DND-41 (cell line): ENCODE results near the gene ABAT.
"Not testable (repeated sequence)": the region's sequence is repeated elsewhere in the genome, so short reads cannot be mapped to it uniquely, and the experiment has no call there.

Source experiments
- ATAC-seq: fragments of 200-7000 bp; cut with Tn5 transposase; 3 replicates; pipeline ENCODE4 v1.9.1; 2021; ENCODE audit warnings: low read depth; ENCODE audit not compliant: insufficient read depth
- DNase-seq: peaks from one replicate; pipeline ENCODE4 v3.0.0-alpha.2; 2020
- H2AFZ ChIP-seq: 2 replicates; pipeline ENCODE4 v1.6.0; 2012; ENCODE audit warnings: low read depth, low read length
- H3K27ac ChIP-seq: 2 replicates; pipeline ENCODE4 v1.5.1; 2012; ENCODE audit warnings: low read length, inconsistent platforms
- H3K27me3 ChIP-seq: fragments of 200-600 bp; sonication (generic); 2 replicates; pipeline ENCODE4 v1.6.0; 2012; ENCODE audit warnings: low read length, mild to moderate bottlenecking, inconsistent platforms; ENCODE audit not compliant: insufficient read depth, poor library complexity
- H3K36me3 ChIP-seq: 2 replicates; pipeline ENCODE4 v1.5.1; 2012; ENCODE audit warnings: low read length, inconsistent platforms; ENCODE audit not compliant: insufficient read depth
- H3K4me1 ChIP-seq: 2 replicates; pipeline ENCODE4 v1.5.1; 2012; ENCODE audit warnings: mild to moderate bottlenecking, low read length; ENCODE audit not compliant: insufficient read depth
- H3K4me2 ChIP-seq: 2 replicates; pipeline ENCODE4 v1.6.0; 2012; ENCODE audit warnings: mild to moderate bottlenecking, moderate library complexity, low read length, inconsistent platforms; ENCODE audit not compliant: insufficient read depth
- H3K4me3 ChIP-seq, 2 experiments: fragments of 200-600 bp in 1 of 2; shearing (Covaris generic) in 1 of 2; 2 replicates each; pipeline ENCODE4 v1.5.1; 2012 to 2016; ENCODE audit warnings: inconsistent platforms in 2 of 2, low read length in 2 of 2, mild to moderate bottlenecking in 2 of 2, low read depth in 1 of 2, moderate library complexity in 1 of 2
- H3K79me2 ChIP-seq: 2 replicates; pipeline ENCODE4 v1.6.0; 2012; ENCODE audit warnings: low read length, inconsistent platforms; ENCODE audit not compliant: insufficient read depth
- H3K9ac ChIP-seq: 2 replicates; pipeline ENCODE4 v1.6.0; 2012; ENCODE audit warnings: low read depth, mild to moderate bottlenecking, inconsistent platforms, low read length, moderate library complexity
- H3K9me3 ChIP-seq: 2 replicates; pipeline ENCODE4 v1.5.1; 2012; ENCODE audit warnings: low read length, moderate library complexity, mild to moderate bottlenecking, inconsistent platforms; ENCODE audit not compliant: insufficient read depth, severe bottlenecking
- H4K20me1 ChIP-seq: 2 replicates; pipeline ENCODE4 v1.6.0; 2012; ENCODE audit warnings: low read length; ENCODE audit not compliant: insufficient read depth
- CTCF ChIP-seq: IDR thresholded peaks from 2 replicates; pipeline ENCODE4 v1.5.1; 2012; ENCODE audit warnings: borderline replicate concordance, low read length, moderate library complexity, mild to moderate bottlenecking; ENCODE audit not compliant: poor library complexity, severe bottlenecking; ENCODE audit errors: extremely low read depth
- EZH2 ChIP-seq: IDR thresholded peaks from 3 replicates; pipeline ENCODE4 v1.6.1; 2012; ENCODE audit warnings: borderline replicate concordance, low read depth, mild to moderate bottlenecking, moderate library complexity, low read length, inconsistent platforms; ENCODE audit not compliant: severe bottlenecking

The ABAT gene

DNA sequence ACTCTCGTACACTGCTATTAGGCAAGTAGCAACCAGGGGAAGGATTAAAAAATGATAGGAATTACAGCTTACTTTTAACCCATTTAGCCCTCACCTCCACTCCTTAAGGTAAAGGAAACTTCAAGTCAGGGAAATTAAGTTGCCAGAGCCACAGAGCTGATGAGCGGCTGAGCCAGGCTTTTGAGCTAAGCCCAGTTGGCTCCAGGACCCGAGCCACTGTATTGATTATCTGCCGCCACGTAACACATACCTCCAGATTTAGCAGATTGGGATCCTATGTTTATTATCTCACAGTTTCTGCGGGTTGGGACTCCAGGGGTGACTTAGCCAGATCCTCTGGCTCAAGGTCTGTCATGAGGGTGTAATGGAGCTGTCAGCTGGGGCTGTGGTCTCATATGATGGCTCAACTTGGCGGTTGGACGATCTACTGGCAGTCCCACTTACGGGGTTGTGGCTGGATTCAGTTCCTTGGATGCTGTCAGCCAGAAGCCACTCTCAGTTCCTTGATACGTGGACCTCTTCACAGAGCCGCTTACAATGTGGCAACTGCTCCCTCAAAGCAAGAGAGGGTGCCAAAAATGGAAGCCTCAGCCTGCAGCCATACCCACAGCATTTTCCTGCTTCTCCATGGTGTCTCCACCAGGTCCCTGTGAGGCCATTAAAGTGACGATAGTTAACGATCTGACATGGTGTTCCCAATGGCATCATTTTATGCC, 65.7 kb downstream of the ABAT start:
- H3K79me2 ChIP-seq: no peaks in the 10 kb centered on the region
- no peak overlapping the region for H3K4me2 ChIP-seq
- no peak overlapping the region for H3K4me3 ChIP-seq
- H3K9me3 ChIP-seq: no peaks in the 10 kb centered on the region
- ATAC-seq (no peak), DNase-seq (no peak)
- no peak overlapping the region for H2AFZ ChIP-seq
- no peak overlapping the region for H3K9ac ChIP-seq
- TF ChIP-seq CTCF (no peak), EZH2 (no peak)
- H3K27me3 ChIP-seq: no peaks in the 10 kb centered on the region
- H3K4me1 ChIP-seq: no peaks in the 10 kb centered on the region
- no peak overlapping the region for H3K27ac ChIP-seq
- no peaks in the 10 kb centered on the region for H4K20me1 ChIP-seq
- H3K36me3 ChIP-seq: no peaks in the 10 kb centered on the region

DNA sequence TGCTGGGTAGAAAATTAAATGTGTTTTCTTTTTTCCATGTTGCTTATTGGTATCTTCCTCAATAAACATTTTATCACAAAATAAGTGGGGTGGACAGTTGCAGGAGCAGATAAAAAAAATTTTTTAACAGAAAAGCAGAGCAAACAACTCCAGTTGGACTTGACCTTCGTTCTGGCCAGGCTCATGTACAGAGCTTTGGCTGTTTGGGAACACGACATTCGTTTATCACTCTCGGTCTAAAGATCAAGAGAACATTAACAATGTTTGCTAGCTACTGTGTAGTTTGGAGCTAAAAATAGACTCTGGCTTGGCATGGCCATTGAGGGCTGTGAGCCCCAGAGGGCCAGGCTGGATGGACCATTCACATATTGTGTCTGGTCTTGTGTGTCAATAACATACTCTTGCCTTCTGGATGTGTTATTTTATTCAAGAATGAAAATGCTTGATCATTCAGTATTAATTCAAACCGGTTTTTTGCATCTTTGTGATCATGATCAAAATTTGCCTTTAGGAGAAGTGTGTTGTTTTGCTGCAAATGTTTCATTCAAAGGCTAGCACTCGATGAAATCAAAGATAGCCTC, 66.4 kb downstream of the ABAT start:
- Histone ChIP-seq H2AFZ (no peak overlapping the region), H3K27me3 (no peaks in the 10 kb centered on the region), H3K4me3 (no peak overlapping the region), H3K4me2 (no peak overlapping the region), H3K4me1 (no peaks in the 10 kb centered on the region), H3K27ac (no peak overlapping the region), H4K20me1 (no peaks in the 10 kb centered on the region), H3K9me3 (no peaks in the 10 kb centered on the region), H3K79me2 (no peaks in the 10 kb centered on the region), H3K36me3 (no peaks in the 10 kb centered on the region), H3K9ac (no peak overlapping the region)
- no peak for ATAC-seq
- DNase-seq: no peak
- TF ChIP-seq EZH2 (no peak), CTCF (no peak)

DNA sequence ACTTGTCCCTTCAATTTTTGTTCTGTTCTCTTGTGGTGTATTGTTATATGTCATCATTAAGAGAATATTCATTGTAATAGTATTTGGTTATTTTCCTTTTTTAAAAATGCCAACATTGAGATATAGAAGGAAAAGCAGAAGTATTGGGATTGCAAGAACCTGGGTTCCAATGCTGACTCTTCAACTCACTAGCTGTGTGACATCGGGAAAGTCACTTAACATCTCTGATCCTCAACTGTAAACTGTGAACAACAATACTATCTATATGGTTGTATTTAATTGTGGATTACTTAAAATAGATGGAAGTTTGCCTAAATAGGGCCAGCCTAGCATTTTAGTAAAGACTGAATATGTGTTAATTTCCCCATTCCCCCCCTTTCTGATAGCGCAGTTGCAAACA, 67.2 kb downstream of the ABAT start:
- no peak overlapping the region for H3K27ac ChIP-seq
- H3K27me3 ChIP-seq: no peaks in the 10 kb centered on the region
- no peak overlapping the region for H3K9ac ChIP-seq
- H3K9me3 ChIP-seq: no peaks in the 10 kb centered on the region
- no peak overlapping the region for H3K4me3 ChIP-seq
- TF ChIP-seq CTCF (no peak), EZH2 (no peak)
- no peaks in the 10 kb centered on the region for H3K79me2 ChIP-seq
- ATAC-seq: no peak
- no peaks in the 10 kb centered on the region for H3K36me3 ChIP-seq
- H3K4me2 ChIP-seq: no peak overlapping the region
- no peaks in the 10 kb centered on the region for H4K20me1 ChIP-seq
- no peak for DNase-seq
- no peaks in the 10 kb centered on the region for H3K4me1 ChIP-seq
- H2AFZ ChIP-seq: no peak overlapping the region

GRCh38 chr16:8742068-8742467, 67.7 kb downstream of the ABAT start:
- TF ChIP-seq EZH2 (no peak), CTCF (no peak)
- no peak for ATAC-seq
- no peaks in the 10 kb centered on the region for H3K79me2 ChIP-seq
- H4K20me1 ChIP-seq: no peaks in the 10 kb centered on the region
- H2AFZ ChIP-seq: no peak overlapping the region
- H3K4me2 ChIP-seq: no peak overlapping the region
- H3K9me3 ChIP-seq: no peaks in the 10 kb centered on the region
- H3K4me3 ChIP-seq: no peak overlapping the region
- H3K27me3 ChIP-seq: no peaks in the 10 kb centered on the region
- H3K4me1 ChIP-seq: no peaks in the 10 kb centered on the region
- no peaks in the 10 kb centered on the region for H3K36me3 ChIP-seq
- no peak overlapping the region for H3K9ac ChIP-seq
- no peak for DNase-seq
- H3K27ac ChIP-seq: no peak overlapping the region

GRCh38 chr16:8748944-8749343, 74.5 kb downstream of the ABAT start:
- H3K79me2 ChIP-seq, H4K20me1 ChIP-seq, H2AFZ ChIP-seq, H3K27ac ChIP-seq, H3K27me3 ChIP-seq, H3K4me1 ChIP-seq, H3K4me2 ChIP-seq, ATAC-seq, H3K4me3 ChIP-seq, H3K9me3 ChIP-seq, H3K9ac ChIP-seq, DNase-seq: not testable (repeated sequence)
- 0 out of 2 replicates have a peak, but pooled peaks cover 11% of the 10 kb centered on the region for H3K36me3 ChIP-seq
